LHCN-M2 (cell line): Measurements from ENCODE around the gene COLEC12. TPM values are rescaled to one million over a fixed set of nuclear protein-coding genes. Genes with fewer than 3 reads are reported as not detected.
"Not testable (repeated sequence)": the region's sequence is repeated elsewhere in the genome, so short reads cannot be mapped to it uniquely, and the experiment has no call there.

Experiments
- DNase-seq: peaks from one replicate; pipeline ENCODE4 v3.0.0-alpha.2; 2012; ENCODE audit warnings: low read depth
- total RNA-seq: library from RNA; depleted of rRNA; stranded (reverse); fragments of >200 nt; gene quantifications from 2 replicates; pipeline ENCODE4 v1.2.3, GENCODE V29; 2014

COLEC12 gene
- total RNA-seq, 1 experiment from 2014 or later = 1.1 TPM

DNA sequence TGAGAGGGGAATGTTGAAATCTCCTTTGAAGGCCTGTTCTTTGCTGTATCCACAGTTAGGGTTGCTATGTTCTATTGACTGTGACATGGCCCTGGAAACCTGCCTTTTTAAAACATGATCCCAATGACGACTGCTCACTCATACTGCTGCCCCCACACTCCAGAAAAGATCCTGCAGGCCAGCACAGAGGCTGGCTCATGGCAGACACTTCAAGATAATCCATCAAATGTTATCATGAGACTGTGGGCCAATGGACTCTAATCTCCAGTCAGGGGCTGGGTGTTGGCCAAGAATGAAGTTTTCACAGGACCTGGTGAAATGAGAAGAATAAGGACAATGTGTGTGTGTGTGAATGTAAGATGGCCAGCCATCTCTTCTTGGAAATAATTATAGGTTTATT lies 173.7 kb downstream of the COLEC12 start:
- DNase-seq = no peak

DNA sequence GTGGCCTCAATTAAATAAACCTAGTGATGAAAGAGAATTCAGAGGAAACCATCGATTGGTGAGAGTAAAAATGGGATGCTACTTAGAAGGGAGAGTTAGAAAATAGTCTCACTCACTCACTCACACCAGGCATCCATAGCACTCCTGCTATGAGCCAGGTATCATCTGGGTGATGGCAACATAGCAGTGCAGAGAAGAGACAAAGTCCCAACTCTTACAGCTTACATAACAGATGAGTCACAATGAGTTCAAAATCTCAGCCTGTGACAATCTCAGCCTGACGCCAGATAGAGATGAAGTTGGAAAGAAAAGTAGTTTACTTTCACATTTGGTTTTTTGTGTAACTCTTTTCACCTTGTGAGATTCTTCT lies 177.3 kb downstream of the COLEC12 start:
- DNase-seq = peak; percentile 41

- DNase-seq = peak; percentile 17
Observed at GRCh38 chr18:321865-322467, 178.5 kb downstream of the COLEC12 start.

DNA sequence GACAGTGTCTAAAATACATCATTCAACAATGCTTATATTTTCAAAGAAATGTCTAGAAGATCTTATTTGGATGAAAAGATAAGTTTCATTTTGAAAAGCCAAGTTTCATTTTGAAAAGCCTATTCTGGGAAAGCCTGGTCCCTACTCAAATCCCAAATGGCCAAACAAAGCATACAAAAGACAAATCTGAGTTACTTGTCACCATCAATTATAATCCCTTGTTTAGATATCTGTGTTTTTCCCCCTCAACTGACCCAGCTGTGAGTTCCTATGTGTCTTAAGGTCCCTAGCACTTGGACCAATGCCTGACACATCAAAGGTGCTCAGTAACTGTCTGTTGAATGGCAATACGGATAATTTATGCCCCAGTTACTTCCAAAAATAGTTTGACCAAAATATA lies 180.3 kb downstream of the COLEC12 start:
- no peak for DNase-seq

GRCh38 chr18:319720-320119 lies 180.8 kb downstream of the COLEC12 start:
- no peak for DNase-seq

DNA sequence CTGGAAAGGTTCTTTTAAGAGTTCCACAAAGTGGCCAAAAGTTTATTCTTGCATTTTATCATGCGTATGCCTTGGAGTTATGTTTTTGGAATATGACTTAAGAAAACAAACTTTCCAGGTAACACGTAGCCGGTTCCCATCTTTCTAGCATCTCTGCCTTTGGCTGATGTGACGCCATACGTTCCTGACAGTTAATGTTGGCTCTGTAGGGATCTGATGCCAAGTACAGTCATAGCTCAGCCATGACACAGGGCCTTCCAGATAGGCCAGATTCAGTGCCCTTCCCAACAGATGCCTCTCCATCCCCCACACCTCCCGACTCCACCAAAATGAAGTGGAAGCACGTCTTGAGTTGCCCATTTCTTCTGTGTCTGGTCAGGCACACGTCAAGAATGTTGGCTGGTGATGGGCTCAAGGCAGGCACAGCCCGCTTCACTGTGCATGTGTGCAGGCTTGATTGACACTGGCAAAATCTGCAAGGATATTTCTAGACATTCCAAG lies 181.7 kb downstream of the COLEC12 start:
- peak; percentile 32 for DNase-seq

DNA sequence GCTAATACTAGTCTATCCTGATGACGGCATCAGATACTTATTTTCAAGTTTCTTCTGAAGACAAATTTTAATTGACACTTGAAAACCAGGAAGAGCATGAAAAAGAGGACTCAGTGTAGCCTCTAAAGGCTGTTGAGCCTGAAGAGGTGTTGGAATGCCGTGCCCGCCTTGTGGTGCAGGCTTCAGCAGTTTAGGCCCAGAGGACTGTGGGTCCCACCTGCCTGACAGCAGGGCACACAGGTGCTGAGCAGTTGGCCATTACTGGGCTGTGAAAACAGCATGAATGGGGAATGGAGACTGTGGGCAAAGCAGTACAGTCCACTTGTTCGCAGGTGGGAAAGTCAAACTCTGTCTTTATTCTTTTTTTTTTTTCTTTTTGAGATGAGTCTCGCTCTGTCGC lies 182.9 kb downstream of the COLEC12 start:
- DNase-seq = no peak

- peak; percentile 65 for DNase-seq
Observed at GRCh38 chr18:316393-316792, 184.1 kb downstream of the COLEC12 start.

- DNase-seq = no peak
Observed at GRCh38 chr18:313931-314330, 186.6 kb downstream of the COLEC12 start.

DNA sequence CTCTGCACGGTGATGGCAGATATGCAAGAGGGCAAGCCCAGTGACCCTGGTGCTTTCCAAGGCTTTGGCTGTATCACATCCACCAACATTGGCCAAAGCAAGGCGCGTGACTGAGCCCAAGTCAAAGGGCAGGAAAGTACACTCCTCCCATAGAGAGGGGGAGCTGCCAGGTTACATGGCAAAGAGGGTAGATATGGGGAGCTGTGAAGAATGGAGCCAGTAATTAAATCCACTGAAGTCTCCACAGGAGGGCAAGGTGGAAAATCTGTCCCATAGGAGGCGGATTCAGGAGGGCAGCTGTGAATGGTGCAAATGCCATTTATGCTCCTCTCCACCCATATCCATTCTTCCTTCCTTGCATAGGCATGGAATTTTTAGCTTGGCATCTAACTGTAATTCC lies 188.1 kb downstream of the COLEC12 start:
- no peak for DNase-seq

GRCh38 chr18:310042-310441 lies 190.5 kb downstream of the COLEC12 start:
- no peak for DNase-seq

- DNase-seq = not testable (repeated sequence)
Observed at GRCh38 chr18:308086-308485, 192.4 kb downstream of the COLEC12 start.

DNA sequence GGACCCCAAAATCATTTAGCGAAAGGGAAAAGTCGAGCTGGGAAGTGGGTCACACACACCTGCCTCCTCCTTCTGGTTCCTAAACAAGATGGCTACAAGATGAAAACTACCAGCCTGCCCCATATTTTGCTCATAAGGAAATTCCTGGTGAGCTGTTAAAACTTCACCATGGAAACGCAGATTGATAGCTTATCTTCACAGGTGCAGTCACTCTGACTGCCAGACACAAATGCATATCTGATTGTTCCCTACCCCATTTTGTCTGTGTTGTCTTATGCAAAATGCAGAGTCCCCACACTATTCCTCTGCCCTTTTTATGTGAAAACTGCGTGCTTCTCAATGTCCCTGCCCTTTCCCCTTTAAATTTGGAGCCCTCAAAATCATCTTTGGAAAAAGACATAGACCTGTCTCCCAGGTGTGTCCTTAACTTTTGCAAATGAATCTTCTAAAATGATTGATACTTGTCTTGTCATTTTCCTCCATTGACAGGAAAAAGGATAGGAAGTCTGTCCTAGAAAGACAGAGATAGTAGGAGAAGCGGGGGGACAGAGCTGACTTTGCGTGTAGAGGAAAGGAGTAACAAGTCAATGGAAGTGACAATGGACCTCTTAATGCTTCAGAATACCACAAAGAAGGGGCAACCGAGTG lies 193.8 kb downstream of the COLEC12 start:
- DNase-seq = no peak

DNA sequence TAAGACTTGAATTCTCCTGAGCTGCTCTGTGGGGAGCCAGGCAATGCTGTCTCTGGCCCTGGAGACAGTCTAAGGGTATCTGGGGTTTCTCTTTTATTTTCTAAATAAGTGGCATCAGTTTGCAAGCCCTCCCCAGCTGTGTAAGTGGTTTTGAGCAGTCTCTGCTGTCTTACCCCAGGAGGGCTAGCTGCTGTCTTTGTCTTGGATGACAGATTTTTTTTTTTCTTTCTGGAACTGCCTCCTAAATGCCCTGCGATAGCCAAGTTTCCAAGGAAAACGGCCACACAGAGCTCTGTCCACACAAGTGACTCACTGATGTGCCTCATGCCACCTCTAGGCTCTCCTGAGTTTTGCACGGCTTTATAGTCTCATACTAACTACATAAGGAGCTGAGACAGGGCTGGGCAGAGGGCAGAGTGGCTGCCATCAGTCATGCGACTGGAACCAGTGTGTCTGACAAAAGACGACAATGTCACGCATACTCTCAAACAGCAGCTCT lies 195.4 kb downstream of the COLEC12 start:
- DNase-seq = peak; percentile 18

DNA sequence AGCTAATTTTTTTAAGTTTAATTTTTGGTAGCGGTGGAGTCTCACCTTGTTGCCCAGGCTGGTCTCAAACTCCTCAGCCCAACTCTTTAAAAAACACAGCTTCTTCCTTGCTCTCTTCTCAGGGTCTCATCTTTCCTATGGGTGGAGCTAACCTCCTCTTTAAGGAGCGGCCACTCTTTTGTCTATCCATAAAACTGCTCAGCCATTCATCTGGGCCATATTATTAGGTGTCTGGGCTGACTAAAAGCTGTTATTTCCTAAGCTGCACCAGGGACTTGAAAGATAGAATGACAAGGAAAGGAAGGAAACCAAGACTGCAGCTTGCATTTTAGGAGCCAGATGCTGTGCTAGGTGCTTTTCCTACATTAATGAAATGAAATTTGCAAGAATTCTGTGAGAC lies 196.9 kb downstream of the COLEC12 start:
- no peak for DNase-seq

GRCh38 chr18:303011-303410 lies 197.5 kb downstream of the COLEC12 start:
- no peak for DNase-seq

DNA sequence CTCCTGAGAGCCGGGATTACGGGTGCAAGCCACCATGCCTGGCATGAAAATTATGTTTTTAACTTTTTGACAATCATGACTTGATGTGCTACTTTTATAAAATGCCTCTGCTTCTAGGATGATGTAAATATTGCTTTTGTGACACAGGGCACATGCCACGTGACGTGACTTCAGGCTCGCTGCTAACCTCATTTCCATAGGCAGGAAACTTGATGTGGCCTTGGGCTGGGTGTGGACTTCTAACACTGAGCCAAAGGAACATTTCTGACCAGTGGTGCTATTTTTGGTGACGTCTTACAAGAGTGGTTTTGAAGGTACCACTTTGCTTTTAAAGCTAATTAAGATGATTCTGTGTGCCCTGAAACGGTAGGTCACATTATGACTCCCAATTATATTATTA lies 198.4 kb downstream of the COLEC12 start:
- DNase-seq = no peak

DNA sequence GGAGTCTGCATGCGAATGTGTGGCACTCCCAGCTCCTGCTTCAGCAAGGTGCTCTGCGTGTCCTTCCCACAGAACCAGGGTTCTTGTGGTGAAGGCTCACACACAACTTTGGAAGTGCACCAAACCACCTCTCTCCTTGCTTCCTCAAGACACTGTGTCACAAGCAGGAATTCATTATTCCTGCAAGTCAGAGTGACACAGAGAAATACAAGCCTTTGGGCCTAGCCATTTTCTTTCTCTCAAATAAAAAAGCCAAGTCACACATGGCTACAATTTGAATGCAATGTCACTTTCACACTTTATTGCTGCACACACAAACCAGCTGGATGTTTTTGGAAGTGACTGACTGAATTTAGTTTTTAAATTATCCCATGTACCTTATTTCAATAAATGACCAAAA lies 202.6 kb downstream of the COLEC12 start:
- no peak for DNase-seq

- DNase-seq = peak; percentile 16
Observed at GRCh38 chr18:295756-296490, 204.6 kb downstream of the COLEC12 start.

DNA sequence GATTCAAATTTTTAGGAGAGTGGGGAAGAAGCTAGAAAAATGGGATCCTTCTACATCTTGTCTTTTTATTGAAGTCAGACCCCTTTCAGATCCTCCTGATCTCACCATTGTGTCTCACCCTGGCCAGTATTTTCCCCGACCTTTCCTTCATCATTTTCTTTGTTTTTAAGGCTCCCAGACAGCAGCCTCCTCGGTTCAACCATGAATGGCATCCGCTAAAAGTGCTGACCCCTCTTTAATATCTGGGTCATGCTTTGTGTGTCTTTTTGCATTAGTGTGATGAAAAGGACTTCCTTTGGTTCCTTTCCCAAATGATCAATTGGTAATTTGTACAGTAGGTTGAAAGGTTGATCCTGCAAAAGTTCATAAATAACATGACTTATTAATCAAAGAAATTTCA lies 205.9 kb downstream of the COLEC12 start:
- no peak for DNase-seq

- peak; percentile 29 for DNase-seq
Observed at GRCh38 chr18:293536-293935, 207.0 kb downstream of the COLEC12 start.

DNA sequence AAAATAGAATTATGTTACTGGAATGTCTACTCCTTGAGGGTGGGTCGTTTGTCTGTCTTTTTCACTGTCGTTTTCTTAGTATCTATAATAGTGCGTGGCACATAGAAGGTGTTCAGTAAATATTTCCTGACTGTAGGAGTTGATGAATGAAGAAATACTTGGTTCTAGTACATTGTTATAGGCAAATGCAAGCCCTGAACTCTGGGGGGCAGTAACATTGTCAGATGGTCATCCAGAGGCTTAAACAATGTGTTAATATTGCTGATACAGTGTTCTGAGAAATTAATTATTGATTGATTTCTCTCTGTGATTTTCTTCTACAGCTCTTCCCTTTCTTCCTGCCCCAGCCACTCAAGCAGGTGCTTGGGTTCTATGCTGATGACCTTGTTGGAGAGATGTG lies 208.2 kb downstream of the COLEC12 start:
- no peak for DNase-seq

DNA sequence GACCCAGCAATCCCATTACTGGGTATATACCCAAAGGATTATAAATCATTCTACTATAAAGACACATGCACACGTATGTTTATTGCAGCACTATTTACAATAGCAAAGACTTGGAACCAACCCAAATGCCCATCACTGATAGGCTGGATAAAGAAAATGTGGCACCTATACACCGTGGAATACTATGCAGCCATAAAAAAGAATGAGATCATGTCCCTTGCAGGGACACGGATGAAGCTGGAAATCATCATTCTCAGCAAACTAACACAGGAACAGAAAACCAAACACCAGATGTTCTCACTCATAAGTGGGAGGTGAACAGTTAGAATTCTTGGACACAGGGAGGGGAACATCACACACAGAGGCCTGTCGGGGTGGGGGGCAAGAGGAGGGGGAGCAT lies 210.5 kb downstream of the COLEC12 start:
- not testable (repeated sequence) for DNase-seq
